NT2/D1 (cell line): ENCODE measurements around the gene CNOT2.

Source experiments
- DNase-seq: peaks from one replicate; pipeline ENCODE4 v3.0.0-alpha.2; 2011; ENCODE audit warnings: low read depth, low spot score
- H3K27me3 ChIP-seq: 2 replicates; pipeline ENCODE4 v1.6.0; 2011; ENCODE audit warnings: mild to moderate bottlenecking; ENCODE audit not compliant: insufficient read length, insufficient read depth
- H3K36me3 ChIP-seq: 2 replicates; pipeline ENCODE4 v1.6.1; 2011; ENCODE audit warnings: mild to moderate bottlenecking, low read length, mixed read lengths; ENCODE audit not compliant: insufficient read depth, insufficient read length
- H3K4me1 ChIP-seq: 2 replicates; pipeline ENCODE4 v1.5.1; 2011; ENCODE audit not compliant: insufficient read depth, insufficient read length
- H3K4me3 ChIP-seq: 2 replicates; pipeline ENCODE4 v1.5.1; 2011; ENCODE audit warnings: low read depth; ENCODE audit not compliant: insufficient read length
- H3K9ac ChIP-seq: 2 replicates; pipeline ENCODE4 v1.6.0; 2011; ENCODE audit warnings: low read depth; ENCODE audit not compliant: insufficient read length
- H3K9me3 ChIP-seq: 2 replicates; pipeline ENCODE4 v1.5.1; 2011; ENCODE audit warnings: mild to moderate bottlenecking, low read length; ENCODE audit not compliant: insufficient read depth
- SUZ12 ChIP-seq: IDR thresholded peaks from 2 replicates; pipeline ENCODE4 v1.6.1; 2011; ENCODE audit not compliant: insufficient read length, insufficient read depth; ENCODE audit errors: extremely low read depth
- YY1 ChIP-seq: IDR thresholded peaks from 2 replicates; pipeline ENCODE4 v1.6.1; 2011; ENCODE audit not compliant: insufficient read length, insufficient read depth
- ZNF274 ChIP-seq: IDR thresholded peaks from 2 replicates; pipeline ENCODE4 v1.6.1; 2011; ENCODE audit warnings: mild to moderate bottlenecking, low read depth, low read length

Gene CNOT2

GRCh38 chr12:70307868-70308267 is 64.6 kb downstream of the CNOT2 start:
- H3K9ac ChIP-seq, result no peak overlapping the region
- peaks cover 15% of the 10 kb centered on the region; the same call in 1 of the 2 replicates for H3K9me3 ChIP-seq
- H3K4me3 ChIP-seq, result no peak overlapping the region
- H3K4me1 ChIP-seq, result no peaks in the 10 kb centered on the region
- no peak for DNase-seq
- no peak for TF ChIP-seq YY1
- no peak for TF ChIP-seq SUZ12
- no peak for TF ChIP-seq ZNF274
- peaks cover 22% of the 10 kb centered on the region for H3K36me3 ChIP-seq
- H3K27me3 ChIP-seq, result no peaks in the 10 kb centered on the region

GRCh38 chr12:70309348-70309747 is 66.1 kb downstream of the CNOT2 start:
- no peaks in the 10 kb centered on the region for H3K4me1 ChIP-seq
- H3K36me3 ChIP-seq, result peaks cover 23% of the 10 kb centered on the region
- no peak overlapping the region for H3K4me3 ChIP-seq
- no peak for DNase-seq
- no peaks in the 10 kb centered on the region for H3K27me3 ChIP-seq
- TF ChIP-seq YY1 (no peak), ZNF274 (no peak), SUZ12 (no peak)
- peaks cover 13% of the 10 kb centered on the region; the same call in 1 of the 2 replicates for H3K9me3 ChIP-seq
- H3K9ac ChIP-seq, result no peak overlapping the region

- no peaks in the 10 kb centered on the region for H3K4me1 ChIP-seq
- H3K4me3 ChIP-seq, result no peak overlapping the region
- no peak overlapping the region for H3K9ac ChIP-seq
- TF ChIP-seq YY1, result no peak
- TF ChIP-seq ZNF274, result no peak
- TF ChIP-seq SUZ12, result no peak
- DNase-seq, result no peak
- H3K9me3 ChIP-seq, result no peaks in the 10 kb centered on the region
- peaks cover 19% of the 10 kb centered on the region for H3K36me3 ChIP-seq
- H3K27me3 ChIP-seq, result no peaks in the 10 kb centered on the region
These were observed 70.9 kb downstream of the CNOT2 start for GRCh38 chr12:70314145-70314544.

GRCh38 chr12:70317781-70318180 is 74.5 kb downstream of the CNOT2 start:
- TF ChIP-seq ZNF274 (no peak), YY1 (no peak), SUZ12 (no peak)
- DNase-seq, result no peak
- Histone ChIP-seq H3K27me3 (no peaks in the 10 kb centered on the region), H3K9me3 (no peaks in the 10 kb centered on the region), H3K9ac (no peak overlapping the region), H3K36me3 (peaks cover 22% of the 10 kb centered on the region), H3K4me1 (no peaks in the 10 kb centered on the region), H3K4me3 (no peak overlapping the region)

- TF ChIP-seq YY1 (no peak), ZNF274 (no peak)
- Histone ChIP-seq H3K36me3 (peaks cover 20% of the 10 kb centered on the region), H3K4me1 (no peaks in the 10 kb centered on the region)
These were observed 76.4 kb downstream of the CNOT2 start for GRCh38 chr12:70319605-70320004.

GRCh38 chr12:70321191-70321590 is 78.0 kb downstream of the CNOT2 start:
- peaks cover 19% of the 10 kb centered on the region for H3K36me3 ChIP-seq
- DNase-seq, result no peak

More at GRCh38 chr12:70319605-70320004, 76.4 kb downstream of the CNOT2 start:
- Histone ChIP-seq H3K27me3 (no peaks in the 10 kb centered on the region), H3K9ac (no peak overlapping the region), H3K4me3 (no peak overlapping the region), H3K9me3 (no peaks in the 10 kb centered on the region)
- no peak for DNase-seq

GRCh38 chr12:70327541-70327940 is 84.3 kb downstream of the CNOT2 start:
- Histone ChIP-seq H3K4me3 (no peak overlapping the region), H3K9me3 (peaks cover 11% of the 10 kb centered on the region), H3K4me1 (no peaks in the 10 kb centered on the region), H3K9ac (no peak overlapping the region), H3K36me3 (peaks cover 13% of the 10 kb centered on the region), H3K27me3 (no peaks in the 10 kb centered on the region)
- DNase-seq, result no peak
- TF ChIP-seq YY1, result no peak
- no peak for TF ChIP-seq SUZ12
- no peak for TF ChIP-seq ZNF274

More at GRCh38 chr12:70321191-70321590, 78.0 kb downstream of the CNOT2 start:
- Histone ChIP-seq H3K9me3 (no peaks in the 10 kb centered on the region), H3K27me3 (no peaks in the 10 kb centered on the region), H3K9ac (no peak overlapping the region), H3K4me3 (no peak overlapping the region), H3K4me1 (no peaks in the 10 kb centered on the region)
- no peak for TF ChIP-seq YY1
- no peak for TF ChIP-seq SUZ12
- no peak for TF ChIP-seq ZNF274

GRCh38 chr12:70329728-70330127 is 86.5 kb downstream of the CNOT2 start:
- H3K36me3 ChIP-seq, result peaks cover 16% of the 10 kb centered on the region
- peaks cover 11% of the 10 kb centered on the region for H3K9me3 ChIP-seq
- H3K4me3 ChIP-seq, result no peak overlapping the region
- H3K9ac ChIP-seq, result no peak overlapping the region
- no peaks in the 10 kb centered on the region for H3K27me3 ChIP-seq
- no peaks in the 10 kb centered on the region for H3K4me1 ChIP-seq
- no peak for TF ChIP-seq SUZ12
- no peak for TF ChIP-seq ZNF274
- TF ChIP-seq YY1, result no peak
- no peak for DNase-seq
